Measurements from ENCODE around the gene APBA1.

DNA sequence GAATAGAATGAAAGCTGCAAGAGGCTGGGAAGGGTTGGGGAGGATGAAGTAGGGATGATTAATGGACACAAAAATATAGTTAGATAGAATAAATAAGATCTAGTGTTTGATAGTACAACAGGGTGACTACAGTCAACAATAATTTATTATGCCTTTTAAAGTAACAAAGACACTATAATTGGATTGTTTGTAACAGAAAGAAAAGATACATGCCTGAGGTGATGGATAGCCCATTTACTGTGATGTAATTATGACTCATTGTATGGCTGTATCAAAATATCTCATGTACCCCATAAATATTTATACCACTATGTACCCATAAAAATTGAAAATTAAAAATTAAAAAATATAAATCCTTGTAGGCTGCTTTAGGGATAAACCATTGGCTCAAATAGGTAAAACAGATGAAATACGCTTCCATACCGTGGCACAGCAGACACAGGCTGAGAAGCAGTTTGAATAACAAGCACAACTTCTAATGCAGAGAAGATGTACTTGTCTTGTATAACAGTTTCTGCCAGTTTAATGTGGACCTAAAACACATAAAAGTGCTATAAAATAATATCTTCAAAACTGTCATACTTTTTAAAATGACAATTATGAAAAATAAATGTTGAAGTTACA is 34.9 kb downstream of the APBA1 start:
- TF ChIP-seq, protein P1, sequence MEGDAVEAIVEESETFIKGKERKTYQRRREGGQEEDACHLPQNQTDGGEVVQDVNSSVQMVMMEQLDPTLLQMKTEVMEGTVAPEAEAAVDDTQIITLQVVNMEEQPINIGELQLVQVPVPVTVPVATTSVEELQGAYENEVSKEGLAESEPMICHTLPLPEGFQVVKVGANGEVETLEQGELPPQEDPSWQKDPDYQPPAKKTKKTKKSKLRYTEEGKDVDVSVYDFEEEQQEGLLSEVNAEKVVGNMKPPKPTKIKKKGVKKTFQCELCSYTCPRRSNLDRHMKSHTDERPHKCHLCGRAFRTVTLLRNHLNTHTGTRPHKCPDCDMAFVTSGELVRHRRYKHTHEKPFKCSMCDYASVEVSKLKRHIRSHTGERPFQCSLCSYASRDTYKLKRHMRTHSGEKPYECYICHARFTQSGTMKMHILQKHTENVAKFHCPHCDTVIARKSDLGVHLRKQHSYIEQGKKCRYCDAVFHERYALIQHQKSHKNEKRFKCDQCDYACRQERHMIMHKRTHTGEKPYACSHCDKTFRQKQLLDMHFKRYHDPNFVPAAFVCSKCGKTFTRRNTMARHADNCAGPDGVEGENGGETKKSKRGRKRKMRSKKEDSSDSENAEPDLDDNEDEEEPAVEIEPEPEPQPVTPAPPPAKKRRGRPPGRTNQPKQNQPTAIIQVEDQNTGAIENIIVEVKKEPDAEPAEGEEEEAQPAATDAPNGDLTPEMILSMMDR (IDR thresholded peaks at IDR 0.05; ENCODE audit: insufficient read depth, low read length): no peak
- no peak for TF ChIP-seq GABPA (IDR thresholded peaks at IDR 0.05; ENCODE audit: low read depth)
- no peak for TF ChIP-seq POLR2AphosphoS5 (IDR thresholded peaks at IDR 0.05; ENCODE audit: low read depth)
- TF ChIP-seq, protein P2, sequence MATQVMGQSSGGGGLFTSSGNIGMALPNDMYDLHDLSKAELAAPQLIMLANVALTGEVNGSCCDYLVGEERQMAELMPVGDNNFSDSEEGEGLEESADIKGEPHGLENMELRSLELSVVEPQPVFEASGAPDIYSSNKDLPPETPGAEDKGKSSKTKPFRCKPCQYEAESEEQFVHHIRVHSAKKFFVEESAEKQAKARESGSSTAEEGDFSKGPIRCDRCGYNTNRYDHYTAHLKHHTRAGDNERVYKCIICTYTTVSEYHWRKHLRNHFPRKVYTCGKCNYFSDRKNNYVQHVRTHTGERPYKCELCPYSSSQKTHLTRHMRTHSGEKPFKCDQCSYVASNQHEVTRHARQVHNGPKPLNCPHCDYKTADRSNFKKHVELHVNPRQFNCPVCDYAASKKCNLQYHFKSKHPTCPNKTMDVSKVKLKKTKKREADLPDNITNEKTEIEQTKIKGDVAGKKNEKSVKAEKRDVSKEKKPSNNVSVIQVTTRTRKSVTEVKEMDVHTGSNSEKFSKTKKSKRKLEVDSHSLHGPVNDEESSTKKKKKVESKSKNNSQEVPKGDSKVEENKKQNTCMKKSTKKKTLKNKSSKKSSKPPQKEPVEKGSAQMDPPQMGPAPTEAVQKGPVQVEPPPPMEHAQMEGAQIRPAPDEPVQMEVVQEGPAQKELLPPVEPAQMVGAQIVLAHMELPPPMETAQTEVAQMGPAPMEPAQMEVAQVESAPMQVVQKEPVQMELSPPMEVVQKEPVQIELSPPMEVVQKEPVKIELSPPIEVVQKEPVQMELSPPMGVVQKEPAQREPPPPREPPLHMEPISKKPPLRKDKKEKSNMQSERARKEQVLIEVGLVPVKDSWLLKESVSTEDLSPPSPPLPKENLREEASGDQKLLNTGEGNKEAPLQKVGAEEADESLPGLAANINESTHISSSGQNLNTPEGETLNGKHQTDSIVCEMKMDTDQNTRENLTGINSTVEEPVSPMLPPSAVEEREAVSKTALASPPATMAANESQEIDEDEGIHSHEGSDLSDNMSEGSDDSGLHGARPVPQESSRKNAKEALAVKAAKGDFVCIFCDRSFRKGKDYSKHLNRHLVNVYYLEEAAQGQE (IDR thresholded peaks at IDR 0.05; ENCODE audit: insufficient replicate concordance, low read depth): no peak
- TF ChIP-seq SPI1 (IDR thresholded peaks at IDR 0.05; ENCODE audit: borderline replicate concordance, low read depth): no peak
